Esophagus squamous epithelium (tissue), 4 donors: ENCODE data around the gene CAPRIN2.

Source experiments
- POLR2A ChIP-seq, 4 donors: fragments of 450-650 bp; IDR thresholded peaks; one replicate each; pipeline ENCODE4 v1.6.1; 2017; ENCODE audit warnings: antibody characterized with exemption in 4 of 4, mild to moderate bottlenecking in 4 of 4, moderate library complexity in 3 of 4
- TF ChIP-seq, protein P1 (sequence below), 6 experiments: fragments of 450-650 bp in 4 of 6; fragments of 200-600 bp in 2 of 6; sonication (generic) in 2 of 6; IDR thresholded peaks; one replicate each; pipeline ENCODE4 v1.5.1; 2016 to 2019; ENCODE audit warnings: antibody characterized with exemption in 6 of 6, mild to moderate bottlenecking in 4 of 6, moderate library complexity in 4 of 6

DNA sequence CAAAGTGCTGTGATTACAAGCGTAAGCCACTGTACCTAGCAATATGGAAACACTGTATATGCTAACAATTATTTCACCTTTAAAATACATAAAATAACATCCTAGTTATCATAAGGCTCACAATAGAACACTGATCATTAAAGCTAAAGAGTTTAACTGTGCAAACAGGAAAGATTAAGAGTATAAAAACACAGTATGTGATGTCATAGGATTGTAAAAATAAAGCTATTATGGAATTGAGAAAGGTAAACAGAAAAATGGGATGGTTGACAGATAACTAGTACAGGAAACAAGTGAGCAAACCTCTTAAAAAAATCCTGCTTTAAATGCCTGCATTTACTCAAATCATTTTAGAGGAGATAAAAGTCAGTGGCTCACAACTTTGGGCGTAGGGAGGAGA, 48.3 kb downstream of the CAPRIN2 start:
- TF ChIP-seq POLR2A (IDR thresholded peaks at IDR 0.05), result no peak
- TF ChIP-seq, protein P1, sequence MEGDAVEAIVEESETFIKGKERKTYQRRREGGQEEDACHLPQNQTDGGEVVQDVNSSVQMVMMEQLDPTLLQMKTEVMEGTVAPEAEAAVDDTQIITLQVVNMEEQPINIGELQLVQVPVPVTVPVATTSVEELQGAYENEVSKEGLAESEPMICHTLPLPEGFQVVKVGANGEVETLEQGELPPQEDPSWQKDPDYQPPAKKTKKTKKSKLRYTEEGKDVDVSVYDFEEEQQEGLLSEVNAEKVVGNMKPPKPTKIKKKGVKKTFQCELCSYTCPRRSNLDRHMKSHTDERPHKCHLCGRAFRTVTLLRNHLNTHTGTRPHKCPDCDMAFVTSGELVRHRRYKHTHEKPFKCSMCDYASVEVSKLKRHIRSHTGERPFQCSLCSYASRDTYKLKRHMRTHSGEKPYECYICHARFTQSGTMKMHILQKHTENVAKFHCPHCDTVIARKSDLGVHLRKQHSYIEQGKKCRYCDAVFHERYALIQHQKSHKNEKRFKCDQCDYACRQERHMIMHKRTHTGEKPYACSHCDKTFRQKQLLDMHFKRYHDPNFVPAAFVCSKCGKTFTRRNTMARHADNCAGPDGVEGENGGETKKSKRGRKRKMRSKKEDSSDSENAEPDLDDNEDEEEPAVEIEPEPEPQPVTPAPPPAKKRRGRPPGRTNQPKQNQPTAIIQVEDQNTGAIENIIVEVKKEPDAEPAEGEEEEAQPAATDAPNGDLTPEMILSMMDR (IDR thresholded peaks at IDR 0.05), result no peak
